HepG2 (cell line): ENCODE results near the gene MEDAG. TPM values are rescaled to one million over a fixed set of nuclear protein-coding genes. Genes with fewer than 3 reads are reported as not detected.
A peak's percentile ranks its signal among the peaks of the same experiment; 100 is the strongest.

Experiments used
- ATAC-seq: fragments of 200-7000 bp; cut with Tn5 transposase; 3 replicates; pipeline ENCODE4 v1.9.1; 2020; ENCODE audit warnings: mild to moderate bottlenecking, moderate library complexity
- BruUV-seq: library from RNA; stranded (reverse); fragments of 400-500 nt; replicated peaks from 2 replicates; lab custom pipeline; 2021; lab: Mats Ljungman, UMichigan
- CTCF ChIA-PET: fragments of 300-600 bp; formaldehyde crosslinking; extraction: SDS; loops from one replicate; lab custom pipeline; 2021; ENCODE audit warnings: low total read pairs, inconsistent platforms, low intra/inter-chr PET ratio; lab: Yijun Ruan, JAX
- POLR2A ChIA-PET: fragments of 350-600 bp; sonication (Branson Sonifier 250); formaldehyde crosslinking; loops from one replicate; lab custom pipeline; 2020; ENCODE audit warnings: antibody characterized with exemption, inconsistent platforms; lab: Yijun Ruan, JAX
- DNase-seq: peaks from one replicate; pipeline ENCODE4 v3.0.0-alpha.2; 2015; ENCODE audit warnings: low spot score
- FAIRE-seq: peaks from 3 replicates; lab custom pipeline; 2011; peaks lifted over from hg19 to GRCh38; lab: Jason Lieb, UNC
- H2AFZ ChIP-seq: one replicate; pipeline ENCODE4 v1.6.1; 2011; ENCODE audit warnings: low read length, inconsistent platforms
- H3K27ac ChIP-seq: fragments of 300-600 bp; 3 replicates; pipeline ENCODE4 v1.8.0; 2011; ENCODE audit warnings: mixed run types, mild to moderate bottlenecking, mixed read lengths, low read length, inconsistent platforms; ENCODE audit not compliant: insufficient read depth; ENCODE audit errors: extremely low read length
- H3K27me3 ChIP-seq, 2 experiments: fragments of 200-600 bp in 1 of 2; 2 replicates in 1 of 2; 3 replicates in 1 of 2; pipeline versions ENCODE4 v1.6.0 to v1.8.0; 2011; ENCODE audit warnings: low read length in 2 of 2, mild to moderate bottlenecking in 2 of 2, moderate library complexity in 2 of 2, inconsistent platforms in 1 of 2; ENCODE audit not compliant: insufficient read depth in 2 of 2, control insufficient read depth in 1 of 2
- H3K36me3 ChIP-seq, 2 experiments: fragments of 200-600 bp in 1 of 2; replicated peaks in 1 of 2; 2 replicates in 1 of 2; 3 replicates in 1 of 2; pipeline versions ENCODE4 v1.5.1 to v1.8.0; 2011; ENCODE audit warnings: low read length in 2 of 2, inconsistent platforms in 1 of 2; ENCODE audit not compliant: insufficient read depth in 2 of 2, control insufficient read depth in 1 of 2
- H3K4me1 ChIP-seq: 2 replicates; pipeline ENCODE4 v1.5.1; 2012; ENCODE audit warnings: low read length, inconsistent platforms; ENCODE audit not compliant: insufficient read depth
- H3K4me2 ChIP-seq: 2 replicates; pipeline ENCODE4 v1.6.0; 2011; ENCODE audit warnings: low read depth, low read length, inconsistent platforms
- H3K4me3 ChIP-seq, 3 experiments: fragments of 200-600 bp in 1 of 3; sonication (generic), shearing (Covaris generic) in 1 of 3; replicated peaks in 1 of 3; 2 replicates each; pipeline ENCODE4 v1.5.1; 2011 to 2016; ENCODE audit warnings: low read length in 3 of 3, inconsistent platforms in 2 of 3, low read depth in 2 of 3, mild to moderate bottlenecking in 2 of 3, control low read depth in 1 of 3, mixed read lengths in 1 of 3; ENCODE audit not compliant: insufficient read depth in 1 of 3
- H3K79me2 ChIP-seq: one replicate; pipeline ENCODE4 v1.6.1; 2011; ENCODE audit warnings: low read length, inconsistent platforms; ENCODE audit not compliant: insufficient read depth
- H3K9ac ChIP-seq: 2 replicates; pipeline ENCODE4 v1.6.0; 2011; ENCODE audit warnings: mild to moderate bottlenecking, low read depth, low read length, inconsistent platforms; ENCODE audit not compliant: insufficient read depth
- H3K9me3 ChIP-seq: 2 replicates; pipeline ENCODE4 v1.5.1; 2012; ENCODE audit warnings: mild to moderate bottlenecking, low read length
- H4K20me1 ChIP-seq: 2 replicates; pipeline ENCODE4 v1.6.0; 2011; ENCODE audit warnings: inconsistent platforms, mild to moderate bottlenecking, low read length, moderate library complexity; ENCODE audit not compliant: insufficient read depth
- FOSL2 ChIP-seq: sonication (generic); formaldehyde crosslinking; IDR thresholded peaks from 2 replicates; pipeline ENCODE4 v1.4.0; 2020; ENCODE audit warnings: missing genetic modification reagents
- YY1 ChIP-seq: IDR thresholded peaks from 2 replicates; pipeline ENCODE4 v1.6.1; 2011; ENCODE audit warnings: low read length, low read depth, moderate library complexity, mild to moderate bottlenecking; ENCODE audit not compliant: insufficient read depth, insufficient replicate concordance
- WGBS: methylation state at CpG from one replicate; pipeline ENCODE4 v1.1.6; 2017; ENCODE audit warnings: low lambda C conversion rate; 5-methylcytosine and 5-hydroxymethylcytosine counted together
- in situ Hi-C: cut with HindIII; loops from 2 replicates; pipeline ENCODE4 v1.10.0; 2017; ENCODE audit warnings: low pct_unique_long_range_greater_than_20kb; ENCODE audit not compliant: extremely low pct_ligation_motif_present
- intact Hi-C: fragments of 100-400 bp; cut with micrococcal nuclease; formaldehyde crosslinking; loops from one replicate; pipeline ENCODE4 v1.10.0; 2022; ENCODE audit not compliant: unreplicated experiment
- polyA plus RNA-seq, 8 experiments: library from polyadenylated mRNA; depleted of rRNA in 3 of 8; stranded (reverse) in 7 of 8; unstranded in 1 of 8; fragments of >200 nt; fragmentation: Illumina TruSeq in 4 of 8; extraction: Trizol in 4 of 8; gene quantifications; 2 replicates each; pipeline versions ENCODE4 v1.2.1 to v1.2.3, GENCODE V29; 2011 to 2016; ENCODE audit warnings: low read depth in 4 of 8, missing spikeins in 1 of 8, mixed read lengths in 1 of 8; ENCODE audit not compliant: insufficient read depth in 1 of 8
- total RNA-seq, 5 experiments: library from RNA; depleted of rRNA; stranded (reverse); fragments of >200 nt; fragmentation: Illumina TruSeq; extraction: Trizol; gene quantifications; 2 replicates each; pipeline ENCODE4 v1.2.3, GENCODE V29; 2016; ENCODE audit warnings: low read depth in 1 of 5
- TF ChIP-seq, protein P1 (sequence below): IDR thresholded peaks from 2 replicates; pipeline ENCODE4 v1.4.0; 2020; ENCODE audit warnings: mild to moderate bottlenecking, missing genetic modification reagents
- TF ChIP-seq, protein P2 (sequence below): sonication (generic); formaldehyde crosslinking; IDR thresholded peaks from 2 replicates; pipeline ENCODE4 v1.8.0; 2023; ENCODE audit warnings: mild to moderate bottlenecking, missing genetic modification reagents

The MEDAG gene
- total and polyA plus RNA-seq, 2 of the 13 experiments (the other 11 are each of a cell fraction or from before 2014, with no cell fraction given) = not detected

DNA sequence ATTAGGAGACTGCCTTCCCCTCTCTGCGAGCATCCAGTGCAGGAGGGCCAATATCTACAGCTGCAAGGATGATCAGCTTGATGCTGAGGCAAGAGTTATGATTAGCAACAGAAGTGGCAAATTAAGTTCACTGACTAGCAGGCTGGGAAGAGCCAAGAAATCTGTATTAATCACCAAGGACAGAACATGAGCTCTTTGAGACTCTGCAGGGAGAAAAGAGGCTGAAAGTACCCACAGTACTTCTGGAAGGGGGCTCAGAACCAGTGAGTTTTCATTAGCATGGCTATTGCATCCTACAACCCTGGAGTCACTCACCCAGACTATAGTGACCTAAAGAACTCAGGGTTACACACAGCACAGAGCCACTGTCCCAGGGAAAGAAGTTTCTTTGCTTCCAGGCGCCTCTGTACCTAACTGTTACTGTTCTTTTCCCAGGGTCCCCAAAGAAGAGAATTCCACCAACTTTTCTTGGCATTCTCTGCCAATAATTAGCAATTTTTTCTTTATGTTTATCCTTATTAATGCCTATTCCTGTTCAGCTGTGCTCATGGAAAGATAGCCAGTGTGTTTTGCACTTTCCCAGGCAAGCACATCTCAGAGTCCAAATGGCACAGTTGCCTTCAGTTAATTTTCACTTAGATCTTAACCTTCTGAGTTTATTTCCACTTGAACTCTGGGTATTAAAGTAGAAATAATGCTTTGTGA is 25.8 kb upstream of the MEDAG start (continued):
- TF ChIP-seq YY1 = no peak

DNA sequence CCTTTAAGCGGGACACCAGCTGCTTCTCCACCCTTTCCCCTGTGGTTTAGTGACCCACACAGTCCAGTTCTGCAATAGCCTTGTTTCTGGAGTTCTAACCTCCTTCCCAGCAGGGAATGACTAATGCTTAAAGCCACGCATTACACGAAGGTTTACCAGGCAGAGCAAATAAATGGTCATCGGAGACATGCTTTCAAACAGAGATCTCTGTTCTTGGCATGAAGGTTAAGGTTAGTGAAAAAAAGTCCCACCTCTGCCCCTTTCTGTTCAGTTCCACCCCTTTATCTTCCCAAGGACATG is 25.3 kb upstream of the MEDAG start:
- Histone ChIP-seq H3K4me1 (peaks cover 12% of the 10 kb centered on the region), H3K9me3 (peaks cover 7% of the 10 kb centered on the region), H3K36me3 (no peaks in the 10 kb centered on the region), H3K9ac (no peak overlapping the region), H2AFZ (no peak overlapping the region), H3K4me3 (no peak overlapping the region), H4K20me1 (no peaks in the 10 kb centered on the region), H3K27ac (no peak overlapping the region), H3K79me2 (no peaks in the 10 kb centered on the region), H3K4me2 (0 out of 2 replicates have a peak overlapping the region, but pooled peaks have one; percentile 26), H3K27me3 (no peaks in the 10 kb centered on the region; a peak in 2 of 5 replicates)
- TF ChIP-seq FOSL2 (CRISPR knock-in tag) = peak; percentile 61; the same call in 1 of the 2 replicates
- TF ChIP-seq, protein P1, sequence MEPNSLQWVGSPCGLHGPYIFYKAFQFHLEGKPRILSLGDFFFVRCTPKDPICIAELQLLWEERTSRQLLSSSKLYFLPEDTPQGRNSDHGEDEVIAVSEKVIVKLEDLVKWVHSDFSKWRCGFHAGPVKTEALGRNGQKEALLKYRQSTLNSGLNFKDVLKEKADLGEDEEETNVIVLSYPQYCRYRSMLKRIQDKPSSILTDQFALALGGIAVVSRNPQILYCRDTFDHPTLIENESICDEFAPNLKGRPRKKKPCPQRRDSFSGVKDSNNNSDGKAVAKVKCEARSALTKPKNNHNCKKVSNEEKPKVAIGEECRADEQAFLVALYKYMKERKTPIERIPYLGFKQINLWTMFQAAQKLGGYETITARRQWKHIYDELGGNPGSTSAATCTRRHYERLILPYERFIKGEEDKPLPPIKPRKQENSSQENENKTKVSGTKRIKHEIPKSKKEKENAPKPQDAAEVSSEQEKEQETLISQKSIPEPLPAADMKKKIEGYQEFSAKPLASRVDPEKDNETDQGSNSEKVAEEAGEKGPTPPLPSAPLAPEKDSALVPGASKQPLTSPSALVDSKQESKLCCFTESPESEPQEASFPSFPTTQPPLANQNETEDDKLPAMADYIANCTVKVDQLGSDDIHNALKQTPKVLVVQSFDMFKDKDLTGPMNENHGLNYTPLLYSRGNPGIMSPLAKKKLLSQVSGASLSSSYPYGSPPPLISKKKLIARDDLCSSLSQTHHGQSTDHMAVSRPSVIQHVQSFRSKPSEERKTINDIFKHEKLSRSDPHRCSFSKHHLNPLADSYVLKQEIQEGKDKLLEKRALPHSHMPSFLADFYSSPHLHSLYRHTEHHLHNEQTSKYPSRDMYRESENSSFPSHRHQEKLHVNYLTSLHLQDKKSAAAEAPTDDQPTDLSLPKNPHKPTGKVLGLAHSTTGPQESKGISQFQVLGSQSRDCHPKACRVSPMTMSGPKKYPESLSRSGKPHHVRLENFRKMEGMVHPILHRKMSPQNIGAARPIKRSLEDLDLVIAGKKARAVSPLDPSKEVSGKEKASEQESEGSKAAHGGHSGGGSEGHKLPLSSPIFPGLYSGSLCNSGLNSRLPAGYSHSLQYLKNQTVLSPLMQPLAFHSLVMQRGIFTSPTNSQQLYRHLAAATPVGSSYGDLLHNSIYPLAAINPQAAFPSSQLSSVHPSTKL (CRISPR knock-in tag) = 0 out of 2 replicates have a peak, but pooled peaks have one; percentile 11
- TF ChIP-seq, protein P2, sequence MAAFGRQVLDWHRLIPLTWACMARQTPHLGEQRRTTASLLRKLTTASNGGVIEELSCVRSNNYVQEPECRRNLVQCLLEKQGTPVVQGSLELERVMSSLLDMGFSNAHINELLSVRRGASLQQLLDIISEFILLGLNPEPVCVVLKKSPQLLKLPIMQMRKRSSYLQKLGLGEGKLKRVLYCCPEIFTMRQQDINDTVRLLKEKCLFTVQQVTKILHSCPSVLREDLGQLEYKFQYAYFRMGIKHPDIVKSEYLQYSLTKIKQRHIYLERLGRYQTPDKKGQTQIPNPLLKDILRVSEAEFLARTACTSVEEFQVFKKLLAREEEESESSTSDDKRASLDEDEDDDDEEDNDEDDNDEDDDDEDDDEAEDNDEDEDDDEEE (CRISPR knock-in tag) = no peak
- peak; percentile 37 for DNase-seq
- POLR2A ChIA-PET = no interaction called here
- in situ Hi-C loops (no loop called here), intact Hi-C loops (no loop called here)
- no peak for FAIRE-seq
- BruUV-seq = no TSS peak
- peak; percentile 41; the same call in 1 of the 3 replicates for ATAC-seq
- 0% methylated on average over 4 of the region's 4 CpGs for WGBS
- CTCF ChIA-PET = no interaction called here
